SKM-1 (cell line): Measurements from ENCODE around the gene C11orf98.
"Not testable (repeated sequence)": the region's sequence is repeated elsewhere in the genome, so short reads cannot be mapped to it uniquely, and the experiment has no call there.

Experiments used
- DNase-seq: peaks from one replicate; lab custom pipeline; 2025; ENCODE audit not compliant: unreplicated experiment; lab: John Stamatoyannopoulos, UW

The C11orf98 gene

DNA sequence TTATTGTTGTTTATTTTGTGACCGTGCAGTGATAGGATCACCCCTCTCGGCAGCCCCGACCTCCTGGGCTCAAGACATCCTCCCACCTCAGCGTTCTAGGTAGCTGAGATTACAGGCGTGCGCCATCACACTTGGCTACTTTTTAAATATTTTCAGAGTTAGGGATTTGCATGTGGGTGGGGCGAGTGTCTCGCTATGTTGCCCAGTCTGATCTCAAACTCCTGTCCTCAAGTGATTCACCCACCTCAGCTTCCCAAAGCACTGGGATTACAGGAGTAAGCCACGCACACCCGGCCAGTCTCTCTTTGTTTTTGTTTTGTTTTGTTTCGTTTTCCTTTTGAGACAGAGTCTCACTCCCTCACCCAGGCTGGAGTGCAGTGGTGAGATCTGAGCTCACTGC lies 10.7 kb downstream of the C11orf98 start:
- no peak for DNase-seq

- DNase-seq: no peak
Observed at GRCh38 chr11:62652161-62653006, 12.6 kb downstream of the C11orf98 start.

GRCh38 chr11:62650283-62650682 lies 14.7 kb downstream of the C11orf98 start:
- DNase-seq: not testable (repeated sequence)

DNA sequence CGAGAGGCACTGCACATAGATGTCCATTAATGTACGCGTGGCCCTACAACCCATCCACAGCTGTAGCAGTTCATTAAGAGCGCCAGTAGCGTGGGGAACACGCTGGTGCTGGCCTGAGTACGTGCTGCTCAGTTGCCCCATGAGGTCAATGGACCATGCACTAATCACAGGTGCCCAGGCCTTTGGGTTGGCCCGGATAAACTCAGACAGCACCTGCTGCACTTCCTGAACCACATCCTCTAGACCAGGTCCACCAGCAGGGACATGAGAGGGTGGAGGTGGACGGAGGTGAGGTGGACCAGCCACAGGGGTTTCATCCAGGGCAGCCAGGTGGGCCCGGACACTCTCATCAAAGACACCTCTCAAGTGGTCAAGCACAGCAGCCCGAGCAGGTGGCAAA lies 15.5 kb downstream of the C11orf98 start:
- no peak for DNase-seq

DNA sequence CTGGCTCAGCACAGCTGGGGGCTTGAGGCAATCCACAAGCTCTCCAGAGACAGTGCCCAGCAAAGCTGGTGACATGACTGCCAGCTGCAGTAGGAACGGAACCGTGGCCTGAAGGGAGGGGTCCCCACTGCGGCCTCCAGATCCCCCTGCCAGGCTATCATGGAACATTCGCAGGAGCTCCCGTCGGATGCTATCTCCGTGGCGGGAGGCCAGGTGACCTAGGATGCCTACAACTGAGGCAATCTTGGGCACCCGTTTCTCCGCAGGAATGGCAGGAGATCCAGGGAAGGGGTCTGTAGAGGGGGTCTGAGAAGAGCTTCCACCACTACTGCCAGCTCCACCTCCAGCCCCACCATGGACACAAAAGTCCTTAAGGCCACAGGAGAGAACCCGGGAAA lies 16.0 kb downstream of the C11orf98 start:
- no peak for DNase-seq

GRCh38 chr11:62648185-62648966 lies 16.6 kb downstream of the C11orf98 start:
- DNase-seq: no peak

- no peak for DNase-seq
Observed at GRCh38 chr11:62647609-62648005, 17.4 kb downstream of the C11orf98 start.

DNA sequence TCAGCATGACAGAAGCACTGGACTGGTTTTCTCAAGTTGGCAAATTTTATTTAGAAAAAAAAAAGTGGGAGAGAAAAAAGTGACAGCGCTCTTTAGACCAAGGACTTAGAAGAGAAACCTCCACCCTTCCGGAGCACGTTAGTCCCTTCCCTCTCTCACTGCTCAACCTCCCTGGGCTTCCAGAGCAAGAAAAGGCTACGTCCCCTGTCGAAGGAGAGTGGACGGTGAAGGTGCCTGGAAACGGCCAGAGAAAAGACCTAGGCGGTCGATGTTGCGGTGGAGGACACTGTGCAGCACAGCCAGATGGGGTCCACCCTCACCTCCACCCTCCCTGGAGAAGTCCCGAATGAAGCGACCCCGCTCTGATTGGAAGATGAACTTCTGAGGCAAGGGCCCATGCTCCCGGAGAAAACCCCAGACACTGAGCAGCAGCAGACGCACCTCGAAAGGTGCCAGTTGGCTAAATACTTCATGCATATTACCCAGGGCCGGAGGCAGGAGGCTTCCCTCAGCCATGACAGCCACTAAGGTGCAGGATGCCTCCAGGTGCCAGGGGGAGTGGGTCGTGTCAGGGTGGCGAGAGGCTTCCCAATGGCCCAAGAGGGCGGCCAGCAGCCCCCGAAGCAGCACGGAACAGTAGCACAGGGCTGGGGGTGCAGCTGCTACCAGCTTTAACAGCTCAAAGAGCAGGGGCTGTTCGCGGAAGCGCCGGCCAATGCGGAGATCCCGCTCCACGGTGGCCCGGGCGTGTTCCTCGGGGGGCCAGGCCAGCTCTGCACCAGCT lies 18.0 kb downstream of the C11orf98 start:
- no peak for DNase-seq

DNA sequence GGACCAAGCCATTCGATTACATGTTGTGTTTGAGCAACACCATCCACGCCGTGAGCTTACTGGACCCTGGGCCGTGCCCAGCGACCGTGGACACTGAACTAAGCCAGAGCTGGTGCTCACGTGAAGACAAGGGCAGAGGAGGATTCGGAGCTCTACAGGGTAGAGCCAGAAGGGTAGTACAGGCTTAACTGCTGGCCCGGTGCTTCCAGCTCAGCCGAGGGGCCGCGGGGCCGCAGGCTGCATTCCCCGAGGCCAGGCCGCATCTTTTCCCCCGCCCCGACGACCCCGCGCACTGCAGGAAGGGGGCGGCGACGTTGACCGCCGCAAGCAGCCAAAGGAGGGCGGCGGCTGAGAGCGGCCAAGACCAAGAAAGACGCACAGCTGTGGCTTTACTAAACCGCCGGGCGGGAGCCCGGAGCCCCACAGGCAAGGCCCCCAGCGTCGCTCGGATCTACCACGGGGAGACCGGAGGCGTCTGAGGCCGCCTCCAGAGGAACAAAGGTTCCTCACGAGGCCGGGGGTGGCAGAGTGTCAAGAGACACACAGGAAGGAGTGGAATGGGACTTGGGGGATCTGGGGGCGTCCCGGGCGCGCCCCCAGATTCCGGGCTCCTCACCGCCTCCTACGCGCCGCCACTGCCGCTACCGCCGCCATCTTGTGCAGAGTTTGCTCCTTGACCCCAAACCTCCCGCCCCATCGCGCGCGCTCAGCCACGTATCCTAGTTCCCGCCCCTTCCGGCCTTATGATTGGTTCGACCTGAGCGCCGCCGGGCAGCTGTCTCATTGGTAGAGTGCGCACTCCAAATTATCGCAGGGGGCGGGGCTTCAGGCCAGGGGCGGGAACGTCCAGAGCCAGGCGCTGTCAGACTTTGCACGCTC lies 18.8 kb downstream of the C11orf98 start, which contains the start of gene GANAB:
TSS of gene GANAB (minus strand) at position 668 of the 879 bp plus-strand sequence. CDS start at position 654, 14 bp downstream.
- peak; percentile 95 for DNase-seq

GRCh38 chr11:62645671-62645945 lies 19.4 kb downstream of the C11orf98 start:
- DNase-seq: no peak

DNA sequence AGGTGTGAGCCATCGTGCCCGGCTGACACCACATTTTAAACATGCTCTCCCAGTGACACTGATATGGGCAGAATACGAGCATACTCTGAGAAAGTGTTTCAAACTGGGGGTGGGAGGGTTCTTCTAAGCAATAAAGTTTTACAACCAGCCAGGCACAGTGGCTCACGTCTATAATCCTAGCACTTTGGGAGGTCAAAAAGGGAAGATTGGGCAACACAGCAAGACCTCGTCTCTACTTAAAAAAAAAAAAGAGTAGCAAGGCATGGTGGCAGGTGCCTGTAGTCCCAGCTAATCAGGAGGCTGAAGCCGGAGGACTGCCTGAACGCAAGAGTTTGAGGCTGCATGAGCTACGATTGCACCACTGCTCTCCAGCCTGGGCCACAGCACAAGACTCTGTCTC lies 20.8 kb downstream of the C11orf98 start:
- no peak for DNase-seq

DNA sequence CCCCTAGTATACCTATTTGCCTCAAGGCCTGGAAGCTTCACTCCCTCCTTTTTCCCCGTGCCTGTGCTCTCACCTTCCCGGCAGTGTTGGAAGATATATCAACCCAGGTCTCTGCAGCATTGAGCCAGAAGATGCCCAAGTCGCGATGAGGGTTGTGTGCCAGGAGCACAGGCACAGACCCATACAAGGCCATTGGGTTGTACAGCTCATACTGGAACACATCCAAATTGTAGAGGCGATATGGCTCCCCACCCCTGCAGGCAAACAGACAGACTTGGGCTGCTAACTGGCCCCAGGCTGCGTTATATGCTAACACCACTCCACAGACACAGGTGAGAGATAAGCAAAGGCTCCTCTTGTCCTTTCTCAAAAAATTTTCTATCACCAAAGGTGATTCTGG lies 32.5 kb downstream of the C11orf98 start:
- no peak for DNase-seq

- no peak for DNase-seq
Observed at GRCh38 chr11:62627713-62628112, 37.3 kb downstream of the C11orf98 start.

DNA sequence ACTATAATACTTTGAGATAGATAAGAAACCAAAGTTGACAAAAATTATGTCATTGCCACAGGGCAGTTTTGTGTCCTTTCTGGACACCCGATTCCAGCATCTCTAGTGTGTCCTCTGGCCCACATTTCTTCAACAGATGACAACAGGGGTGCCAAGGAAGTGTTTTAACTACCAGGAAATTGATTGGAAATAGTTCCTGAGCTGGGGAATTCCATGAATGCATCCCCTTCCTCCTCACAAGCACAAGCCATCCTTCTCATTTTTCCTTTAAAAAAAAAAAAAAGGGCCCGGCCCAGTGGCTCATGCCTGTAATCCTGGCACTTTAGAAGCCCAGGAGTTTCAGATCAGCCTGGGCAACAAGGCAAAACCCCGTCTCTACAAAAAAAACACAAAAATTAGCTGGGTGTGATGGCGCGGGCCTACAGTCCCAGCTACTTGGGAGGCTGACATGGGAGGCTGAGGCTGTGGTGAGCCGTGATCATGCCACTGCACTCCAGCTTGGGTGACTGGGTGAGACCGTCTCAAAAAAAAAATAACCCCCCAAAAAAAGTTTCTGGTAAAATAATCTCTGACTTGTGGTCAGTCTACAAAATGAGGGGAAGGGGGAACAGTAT lies 42.4 kb downstream of the C11orf98 start:
- DNase-seq: no peak

GRCh38 chr11:62621567-62622470 lies 43.2 kb downstream of the C11orf98 start, which contains the start of gene B3GAT3:
B3GAT3 (minus strand) TSS chr11:62621986; CDS start chr11:62621947, 39 bp downstream.
- DNase-seq: peak; percentile 93

GRCh38 chr11:62621027-62621566 lies 43.9 kb downstream of the C11orf98 start:
- DNase-seq: no peak

GRCh38 chr11:62616957-62617356 lies 48.1 kb downstream of the C11orf98 start:
- not testable (repeated sequence) for DNase-seq

DNA sequence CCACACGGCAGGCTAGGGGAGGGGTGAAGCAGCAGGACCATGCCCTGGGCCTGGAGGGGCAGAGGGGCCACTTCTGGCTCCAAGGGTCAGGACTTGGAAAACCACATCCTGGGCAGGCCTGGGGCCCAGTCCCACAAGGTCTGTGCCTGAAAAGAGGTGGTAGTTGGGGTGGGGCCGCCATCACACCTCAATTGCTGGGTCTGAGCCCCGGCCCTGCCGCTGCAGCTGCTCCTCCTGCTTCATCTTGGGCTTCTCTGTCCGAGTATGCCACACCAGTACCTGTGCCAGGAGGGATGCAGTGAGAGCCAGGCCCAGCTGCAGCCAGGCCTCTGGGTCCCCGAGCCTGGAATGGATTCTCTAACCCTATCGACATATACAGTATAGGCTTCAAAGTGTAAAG lies 49.5 kb downstream of the C11orf98 start:
- DNase-seq: no peak

GRCh38 chr11:62614275-62614674 lies 50.7 kb downstream of the C11orf98 start:
- DNase-seq: no peak
